Urinary bladder (tissue), 4 donors: ENCODE results near the gene TSPAN7. TPM values are rescaled to one million over a fixed set of nuclear protein-coding genes. Genes with fewer than 3 reads are reported as not detected.

Experiments used
- DNase-seq: peaks from one replicate; pipeline ENCODE4 v3.0.0-alpha.2; 2015; ENCODE audit errors: extremely low spot score
- H3K27ac ChIP-seq: one replicate; pipeline ENCODE4 v1.5.1; 2013; ENCODE audit warnings: low read depth, mild to moderate bottlenecking, moderate library complexity
- H3K36me3 ChIP-seq: one replicate; pipeline ENCODE4 v1.6.1; 2013; ENCODE audit warnings: mild to moderate bottlenecking, moderate library complexity; ENCODE audit not compliant: insufficient read depth
- H3K4me1 ChIP-seq: one replicate; pipeline ENCODE4 v1.6.1; 2013; ENCODE audit warnings: mild to moderate bottlenecking, moderate library complexity; ENCODE audit not compliant: insufficient read depth
- H3K4me3 ChIP-seq: one replicate; pipeline ENCODE4 v1.5.1; 2013; ENCODE audit warnings: low read depth, low read length
- WGBS: extraction: QIAGEN DNeasy Blood & Tissue Kit; methylation state at CpG from one replicate; pipeline ENCODE4 v1.1.7; 2013; 5-methylcytosine and 5-hydroxymethylcytosine counted together
- polyA plus RNA-seq: library from polyadenylated mRNA; stranded (reverse); fragments of 200-250 nt; gene quantifications from one replicate; pipeline ENCODE4 v1.2.3, GENCODE V29; 2013
- total RNA-seq: library from RNA; depleted of rRNA; stranded (reverse); fragments of >200 nt; gene quantifications from one replicate; pipeline ENCODE4 v1.2.3, GENCODE V29; 2014
- donor health status: healthy with polysubstance abuse.
- donor health status: healthy.

Gene TSPAN7
- total and polyA plus RNA-seq, 2 donors = 14.1 to 72.0 TPM

DNA sequence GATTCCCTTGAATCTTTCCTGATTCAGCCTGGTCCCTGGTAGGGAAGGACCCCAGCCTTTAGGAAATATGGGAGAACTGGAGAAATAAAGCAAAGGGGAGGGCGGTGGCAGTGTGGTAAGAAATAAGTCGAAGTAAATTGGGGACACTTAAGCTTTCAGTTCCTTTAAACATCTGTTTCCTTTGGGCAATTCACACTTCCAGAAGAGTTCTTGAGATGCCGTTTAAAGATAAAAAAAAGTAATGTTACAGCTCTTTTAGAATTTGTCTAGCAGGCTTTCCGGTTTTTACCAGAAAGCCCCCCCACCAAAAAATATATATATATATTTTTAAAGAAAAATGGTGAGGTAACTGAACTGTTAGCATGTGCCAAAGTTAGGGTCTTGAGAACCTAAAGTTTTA, 46.6 kb downstream of the TSPAN7 start:
- no peak overlapping the region for H3K4me3 ChIP-seq
- no peaks in the 10 kb centered on the region for H3K36me3 ChIP-seq
- H3K4me1 ChIP-seq = no peaks in the 10 kb centered on the region
- no peak for DNase-seq
- no peak overlapping the region for H3K27ac ChIP-seq
- WGBS = 33% methylated on average over 4 of the region's 4 CpGs

DNA sequence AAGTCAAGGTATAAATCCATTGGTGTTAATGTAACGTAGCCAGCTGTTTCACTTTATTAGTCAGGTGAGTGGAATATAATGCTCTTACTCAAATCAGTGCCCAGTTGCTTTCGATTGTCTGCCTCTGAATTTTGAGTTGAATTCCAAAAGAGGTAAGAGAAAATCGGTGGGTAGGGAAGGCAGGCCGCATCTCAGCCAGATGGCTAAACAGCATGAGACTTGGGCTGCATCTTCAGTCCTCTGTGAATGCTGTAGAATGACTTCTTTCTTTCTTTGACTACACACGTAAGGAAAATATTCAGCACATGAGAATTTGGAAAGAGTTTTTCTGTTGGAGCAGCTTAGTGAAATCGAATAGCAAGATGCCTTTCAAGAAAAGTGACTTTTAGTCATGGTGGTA, 49.5 kb downstream of the TSPAN7 start:
- no peak for DNase-seq
- Histone ChIP-seq H3K27ac (no peak overlapping the region), H3K4me1 (no peaks in the 10 kb centered on the region), H3K36me3 (no peaks in the 10 kb centered on the region), H3K4me3 (no peak overlapping the region)
- 83% methylated on average over 6 of the region's 6 CpGs for WGBS

DNA sequence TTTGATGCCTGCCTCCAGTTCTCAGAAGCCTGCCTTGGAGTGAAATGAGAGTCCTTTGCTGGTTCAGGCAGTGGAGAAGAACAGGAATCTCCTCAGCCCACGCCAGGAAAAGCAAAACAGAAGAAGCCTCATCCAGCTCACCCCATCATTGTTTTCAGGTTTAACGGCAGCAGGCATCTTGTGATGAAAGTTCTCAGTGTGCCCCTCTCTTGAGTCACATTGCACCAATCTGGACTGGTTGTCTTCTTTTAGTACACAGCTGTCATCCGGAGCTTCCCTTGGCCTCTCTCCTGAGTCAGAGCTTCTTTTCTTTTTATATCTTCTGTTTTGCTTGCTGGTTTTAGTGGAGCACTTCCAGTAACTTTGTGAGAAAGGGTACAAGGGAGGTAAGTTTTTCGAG, 50.9 kb downstream of the TSPAN7 start:
- no peaks in the 10 kb centered on the region for H3K36me3 ChIP-seq
- H3K4me1 ChIP-seq = no peaks in the 10 kb centered on the region
- no peak overlapping the region for H3K4me3 ChIP-seq
- DNase-seq = no peak
- no peak overlapping the region for H3K27ac ChIP-seq
- WGBS = 67% methylated on average over 4 of the region's 4 CpGs

DNA sequence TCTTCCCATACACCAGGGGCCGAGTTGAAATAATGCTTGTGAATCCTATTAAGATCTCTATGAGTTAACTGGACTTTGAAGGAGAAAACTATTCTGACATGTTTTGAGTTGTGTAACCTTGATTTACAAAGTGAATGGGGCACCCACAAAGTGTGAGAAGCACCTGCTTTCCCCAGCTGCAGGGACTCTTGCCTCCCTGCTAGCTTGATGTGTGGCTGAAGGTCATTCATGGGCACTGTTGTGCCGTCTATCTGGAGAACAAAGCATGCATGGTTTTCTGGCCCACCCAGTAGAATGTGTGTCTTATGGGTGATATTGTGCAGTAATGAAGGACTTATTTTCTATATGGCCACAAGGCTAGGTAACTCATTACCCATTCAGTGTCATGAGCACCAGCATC, 53.1 kb downstream of the TSPAN7 start:
- Histone ChIP-seq H3K4me3 (no peak overlapping the region), H3K27ac (no peak overlapping the region), H3K4me1 (no peaks in the 10 kb centered on the region), H3K36me3 (no peaks in the 10 kb centered on the region)
- 83% methylated on average over 2 of the region's 2 CpGs for whole genome bisulfite sequencing
- DNase-seq = no peak

DNA sequence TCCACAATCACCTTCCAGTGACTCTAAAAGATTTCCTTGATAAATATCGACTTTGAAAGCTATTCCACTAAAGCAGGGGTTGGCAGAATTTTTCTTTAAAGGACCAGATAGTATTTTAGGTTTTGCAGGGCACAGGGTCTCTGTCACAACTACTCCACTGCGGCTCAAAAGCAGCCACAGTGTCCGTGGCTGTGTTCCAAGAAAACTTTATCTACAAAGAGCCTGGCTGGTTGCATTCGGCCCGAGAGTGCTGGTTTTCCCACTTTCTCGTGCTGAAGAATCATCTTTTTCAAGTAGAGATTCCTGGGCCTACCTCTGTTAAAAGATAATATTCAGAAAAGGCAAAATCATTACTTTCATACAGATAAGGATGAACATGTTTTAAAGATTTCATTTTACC, 55.6 kb downstream of the TSPAN7 start:
- WGBS = 51% methylated on average over 6 of the region's 6 CpGs
- no peak for DNase-seq
- Histone ChIP-seq H3K27ac (no peak overlapping the region), H3K36me3 (no peaks in the 10 kb centered on the region), H3K4me1 (no peaks in the 10 kb centered on the region), H3K4me3 (no peak overlapping the region)

DNA sequence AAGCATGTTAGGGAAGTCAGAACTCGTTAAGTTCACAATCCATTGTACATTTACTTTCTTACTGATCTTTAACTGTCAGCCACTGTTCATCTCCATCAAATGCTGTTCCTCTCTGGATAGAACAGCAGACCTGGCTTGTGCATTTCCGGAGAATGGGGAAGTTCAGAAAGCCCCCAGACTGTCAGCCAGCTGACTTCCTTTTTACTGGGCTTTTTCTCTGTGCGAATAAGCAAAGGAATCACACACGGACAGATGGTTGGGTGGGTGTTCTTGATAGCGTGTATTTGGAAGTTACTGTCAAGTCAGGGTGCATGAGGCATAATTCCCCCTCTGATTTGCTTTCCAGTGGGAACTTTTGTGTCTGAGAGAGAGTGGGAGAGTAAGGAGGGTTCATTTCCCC, 56.8 kb downstream of the TSPAN7 start:
- H3K36me3 ChIP-seq = no peaks in the 10 kb centered on the region
- WGBS = 66% methylated on average over 5 of the region's 5 CpGs
- H3K4me1 ChIP-seq = no peaks in the 10 kb centered on the region
- no peak for DNase-seq
- H3K4me3 ChIP-seq = no peak overlapping the region
- H3K27ac ChIP-seq = no peak overlapping the region

DNA sequence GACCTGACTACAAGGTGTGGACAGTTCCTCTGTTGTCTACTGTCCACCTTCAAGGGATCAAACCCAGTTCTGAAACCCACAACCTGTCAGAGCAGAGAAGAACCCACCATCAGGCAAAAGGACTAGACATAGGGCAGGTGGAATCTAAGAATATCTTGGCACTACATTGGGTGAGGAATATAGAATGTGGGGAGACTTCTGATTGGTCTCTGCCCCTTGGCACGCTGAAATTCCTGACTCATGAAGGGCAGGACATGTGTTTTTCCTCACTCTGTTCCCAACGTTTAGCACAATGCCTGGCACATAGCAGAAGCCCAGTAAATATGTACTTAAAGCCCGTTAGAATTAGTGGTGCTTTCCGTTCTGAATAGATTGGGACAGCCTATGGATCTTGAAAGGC, 59.3 kb downstream of the TSPAN7 start:
- Histone ChIP-seq H3K27ac (no peak overlapping the region), H3K4me3 (no peak overlapping the region), H3K36me3 (no peaks in the 10 kb centered on the region), H3K4me1 (no peaks in the 10 kb centered on the region)
- no peak for DNase-seq
- 66% methylated on average over 4 of the region's 4 CpGs for WGBS

DNA sequence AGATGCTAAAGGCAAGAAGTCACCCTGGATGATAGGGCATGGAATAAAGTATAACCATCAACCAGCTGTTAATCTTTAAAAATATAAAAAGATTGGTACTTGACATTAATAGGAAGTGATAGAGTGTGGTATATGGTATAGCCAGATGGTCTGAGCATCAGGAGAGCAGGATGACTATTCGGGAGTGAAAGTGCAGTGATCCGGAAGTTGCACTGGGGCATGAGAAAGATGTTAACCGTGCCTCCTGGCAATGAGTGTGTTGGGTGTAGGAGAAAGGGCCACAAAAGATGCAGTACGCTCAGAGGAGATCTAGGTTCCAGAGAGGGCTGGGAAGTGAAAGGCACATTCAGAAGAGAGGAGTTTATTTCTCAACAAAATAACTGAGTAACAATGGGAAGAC, 65.0 kb downstream of the TSPAN7 start:
- Histone ChIP-seq H3K27ac (no peak overlapping the region), H3K36me3 (no peaks in the 10 kb centered on the region), H3K4me3 (no peak overlapping the region), H3K4me1 (no peaks in the 10 kb centered on the region)
- DNase-seq = no peak
- 95% methylated on average over 4 of the region's 4 CpGs for WGBS

DNA sequence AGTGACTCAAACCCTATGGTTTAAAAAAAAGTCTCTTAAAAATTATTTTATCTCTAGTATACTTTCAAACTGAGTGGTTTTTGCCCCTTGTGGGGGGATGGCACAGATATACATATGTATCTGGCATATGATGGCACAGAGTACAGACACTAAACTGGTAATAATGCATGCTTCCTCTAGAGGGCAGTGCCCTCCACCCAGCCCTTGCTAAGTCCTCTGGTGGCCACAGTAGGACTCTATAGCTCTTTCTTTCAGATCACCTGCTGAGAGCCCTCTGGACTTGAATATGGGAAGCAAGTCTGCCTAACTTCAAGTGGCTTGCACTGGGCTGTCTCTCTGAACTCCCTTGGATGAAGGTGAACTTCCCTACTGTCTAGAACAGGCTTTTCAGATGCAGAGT, 66.3 kb downstream of the TSPAN7 start:
- Histone ChIP-seq H3K4me1 (no peaks in the 10 kb centered on the region), H3K4me3 (no peak overlapping the region), H3K36me3 (no peaks in the 10 kb centered on the region), H3K27ac (no peak overlapping the region)
- DNase-seq = no peak

DNA sequence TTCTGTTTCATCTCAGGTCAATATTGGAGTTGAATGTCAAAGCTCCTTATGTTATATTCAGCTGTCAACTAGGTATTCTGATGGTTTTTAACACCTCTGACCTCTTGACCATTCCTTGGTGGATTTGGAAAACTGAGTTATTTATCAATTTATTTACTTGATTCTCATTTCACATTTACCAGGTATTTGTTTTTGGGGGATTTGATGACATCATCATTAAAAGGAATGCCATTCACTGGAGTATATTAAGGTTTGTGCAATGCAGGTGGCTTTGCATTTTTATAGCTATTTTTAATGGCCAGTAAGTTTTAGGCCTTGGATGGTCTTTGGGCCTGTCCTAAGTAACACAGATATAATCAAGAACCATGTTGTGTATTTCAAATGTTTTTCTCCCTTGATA, 67.2 kb downstream of the TSPAN7 start:
- Histone ChIP-seq H3K27ac (no peak overlapping the region), H3K4me3 (no peak overlapping the region), H3K4me1 (no peaks in the 10 kb centered on the region), H3K36me3 (no peaks in the 10 kb centered on the region)
- no peak for DNase-seq

DNA sequence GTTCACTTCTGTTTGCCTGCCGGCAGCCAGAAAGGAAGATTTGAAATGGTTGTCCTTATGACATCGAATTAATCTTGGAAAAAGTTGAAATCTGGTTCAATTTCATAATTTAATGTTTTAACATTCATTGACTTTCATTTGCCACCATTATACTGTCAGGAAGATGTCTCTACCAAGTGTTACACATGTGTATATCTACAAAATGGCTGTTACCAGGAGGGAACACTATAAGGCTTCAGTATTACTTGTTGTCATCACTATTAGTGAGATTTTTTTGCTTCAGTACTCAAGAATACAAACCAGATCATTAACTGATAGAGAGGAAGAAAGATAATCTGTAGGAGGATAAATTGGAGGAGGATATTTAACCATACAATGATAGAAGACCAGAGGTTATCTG, 71.2 kb downstream of the TSPAN7 start:
- no peak overlapping the region for H3K4me3 ChIP-seq
- no peak overlapping the region for H3K27ac ChIP-seq
- DNase-seq = no peak
- H3K4me1 ChIP-seq = no peaks in the 10 kb centered on the region
- no peaks in the 10 kb centered on the region for H3K36me3 ChIP-seq
- 73% methylated on average over 2 of the region's 2 CpGs for WGBS

DNA sequence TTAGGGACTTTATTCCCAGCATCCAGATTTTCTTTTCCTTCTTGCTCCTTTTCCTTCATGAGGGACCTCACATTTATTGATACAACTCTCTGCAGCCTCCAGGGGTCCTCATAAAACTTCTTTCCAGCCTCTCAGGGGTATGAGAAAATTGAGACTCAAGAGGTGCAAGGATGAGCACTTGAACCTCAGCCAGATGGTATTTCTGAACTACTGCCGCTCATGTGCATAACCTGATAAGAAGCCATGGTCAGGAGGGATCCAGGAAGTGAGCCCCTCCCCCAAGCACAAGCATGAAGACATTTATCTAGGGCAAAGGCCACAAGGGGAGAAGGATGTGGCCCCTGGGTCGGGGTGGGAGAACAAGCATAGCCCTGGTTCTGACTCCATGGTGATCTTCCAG, 73.3 kb downstream of the TSPAN7 start:
- Histone ChIP-seq H3K36me3 (no peaks in the 10 kb centered on the region), H3K4me1 (no peaks in the 10 kb centered on the region), H3K27ac (no peak overlapping the region), H3K4me3 (no peak overlapping the region)
- DNase-seq = no peak
- WGBS = 81% methylated on average over 2 of the region's 2 CpGs

DNA sequence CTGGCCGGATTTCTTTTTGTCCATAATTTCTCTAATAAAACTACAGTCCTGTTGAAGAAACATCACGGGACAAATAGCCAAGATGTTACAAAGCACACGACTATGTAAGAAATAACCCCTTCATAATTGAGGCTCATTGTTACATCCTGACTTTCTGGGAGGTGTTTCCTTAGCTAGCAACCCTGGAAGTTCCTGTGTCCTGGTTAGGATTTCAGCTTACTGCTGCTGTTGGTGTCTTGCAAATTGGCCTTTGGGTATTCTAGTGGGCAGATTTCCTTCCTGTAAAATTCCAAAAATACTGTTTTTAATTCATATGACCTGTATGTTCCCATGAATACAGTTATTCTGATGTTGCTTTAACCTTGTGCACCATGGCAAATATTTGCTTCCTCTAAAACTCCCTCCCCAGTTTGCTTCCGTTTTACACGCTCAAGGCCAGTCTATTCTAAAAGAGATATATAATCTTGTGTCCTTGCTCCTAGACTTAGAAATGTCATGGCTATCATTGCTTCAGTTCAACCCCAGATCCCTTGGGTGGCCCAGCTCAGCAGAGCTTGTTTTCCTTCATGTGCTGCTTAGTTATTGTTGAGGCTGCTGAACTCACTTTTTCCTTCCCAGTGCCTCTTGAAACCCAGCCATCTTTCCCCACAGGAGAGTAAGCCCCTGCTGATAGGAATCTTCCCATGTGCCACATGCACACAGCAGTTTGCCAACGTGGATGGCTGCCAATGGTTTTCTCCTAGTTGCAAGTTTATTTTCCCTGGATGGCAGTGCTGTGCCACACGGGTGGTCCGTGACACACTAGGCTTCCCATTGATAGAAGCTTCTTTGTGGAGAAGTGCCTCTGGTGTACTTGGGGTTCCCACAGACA, 75.8 kb downstream of the TSPAN7 start:
- Histone ChIP-seq H3K4me1 (no peaks in the 10 kb centered on the region), H3K36me3 (no peaks in the 10 kb centered on the region), H3K4me3 (no peak overlapping the region), H3K27ac (no peak overlapping the region)
- no peak for DNase-seq
- whole genome bisulfite sequencing = 73% methylated on average over 8 of the region's 8 CpGs

DNA sequence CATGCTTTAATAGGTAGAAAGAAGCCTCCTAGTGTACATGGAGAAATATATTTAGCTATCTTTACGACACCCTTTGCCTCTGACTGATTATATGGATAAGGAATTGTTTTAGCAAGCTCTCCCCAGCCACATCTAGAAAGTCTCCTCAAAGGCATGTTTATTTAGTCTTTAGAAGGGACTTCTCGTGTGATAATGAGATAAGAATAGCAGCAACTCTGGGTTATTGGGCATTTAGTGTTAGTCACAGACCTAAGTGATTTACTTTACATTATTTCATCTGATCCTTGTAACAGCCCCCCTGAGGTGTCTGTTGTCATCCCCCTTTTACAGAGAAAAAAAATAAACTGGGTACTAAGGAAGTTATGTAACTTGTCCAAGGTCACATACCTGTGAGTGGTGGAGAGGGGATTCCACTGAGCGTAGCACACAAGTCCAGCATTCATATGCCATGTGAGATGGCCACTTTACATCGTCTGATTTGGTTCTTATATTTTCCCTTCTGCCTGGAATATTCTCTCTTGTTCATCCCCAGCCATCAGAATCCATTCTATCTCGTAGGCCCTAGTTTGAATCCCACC, 77.7 kb downstream of the TSPAN7 start:
- H3K36me3 ChIP-seq = no peaks in the 10 kb centered on the region
- no peak overlapping the region for H3K4me3 ChIP-seq
- DNase-seq = no peak
- 63% methylated on average over 5 of the region's 5 CpGs for WGBS
- no peak overlapping the region for H3K27ac ChIP-seq
- no peaks in the 10 kb centered on the region for H3K4me1 ChIP-seq
